A204.1 (cell line): ENCODE measurements around the gene RAD23B.

Source experiments
- FAIRE-seq: peaks from 2 replicates; lab custom pipeline; 2012; peaks lifted over from hg19 to GRCh38; lab: Jason Lieb, UNC

Gene RAD23B

GRCh38 chr9:107269254-107269653 is 13.8 kb upstream of the RAD23B start:
- no peak for FAIRE-seq

GRCh38 chr9:107269681-107270080 is 13.4 kb upstream of the RAD23B start:
- no peak for FAIRE-seq

- no peak for FAIRE-seq
Measured at GRCh38 chr9:107270082-107270481, 13.0 kb upstream of the RAD23B start.

GRCh38 chr9:107270580-107270979 is 12.5 kb upstream of the RAD23B start:
- FAIRE-seq = no peak

GRCh38 chr9:107273634-107274033 is 9.4 kb upstream of the RAD23B start:
- no peak for FAIRE-seq

DNA sequence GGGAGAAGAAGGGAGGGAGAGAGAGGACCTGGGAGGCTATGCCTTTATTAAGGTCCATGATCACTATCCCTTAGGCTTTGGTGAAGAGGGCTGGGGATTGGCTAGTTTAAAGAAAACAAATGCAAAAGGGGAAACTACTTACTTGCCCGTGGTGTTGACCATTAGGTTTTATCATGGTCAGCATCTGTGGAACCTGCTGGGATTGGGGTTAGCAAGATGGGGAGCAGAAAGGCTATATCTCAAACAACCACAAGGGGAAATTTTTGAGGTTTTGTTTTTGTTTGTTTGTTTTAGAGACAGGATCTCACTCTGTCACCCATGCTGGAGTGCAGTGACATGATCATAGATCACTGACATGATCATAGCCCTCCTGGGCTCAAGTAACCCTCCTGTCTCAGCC is 9.0 kb upstream of the RAD23B start:
- no peak for FAIRE-seq

DNA sequence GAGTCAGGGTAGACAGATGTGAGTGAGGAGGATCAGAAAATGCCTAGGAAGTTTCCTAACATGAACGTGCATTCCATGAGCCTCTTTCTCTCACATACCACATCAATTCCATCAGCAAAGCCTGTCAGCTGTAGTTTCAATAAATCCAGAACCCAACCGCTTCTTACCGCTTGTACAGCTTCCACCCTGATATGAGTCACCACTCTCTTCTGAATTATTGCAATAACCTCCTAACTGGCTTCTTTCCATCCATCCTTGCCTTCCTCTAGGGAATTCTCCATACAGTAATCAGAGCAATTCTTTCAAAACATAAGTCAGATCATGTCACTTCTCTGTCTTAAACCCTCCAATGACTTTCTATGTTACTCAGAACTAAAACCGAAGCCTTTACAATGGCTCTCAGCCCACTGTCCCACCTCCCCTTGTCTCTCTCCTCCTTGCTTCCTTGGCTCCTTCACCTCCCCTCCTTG is 8.1 kb upstream of the RAD23B start:
- FAIRE-seq = no peak

DNA sequence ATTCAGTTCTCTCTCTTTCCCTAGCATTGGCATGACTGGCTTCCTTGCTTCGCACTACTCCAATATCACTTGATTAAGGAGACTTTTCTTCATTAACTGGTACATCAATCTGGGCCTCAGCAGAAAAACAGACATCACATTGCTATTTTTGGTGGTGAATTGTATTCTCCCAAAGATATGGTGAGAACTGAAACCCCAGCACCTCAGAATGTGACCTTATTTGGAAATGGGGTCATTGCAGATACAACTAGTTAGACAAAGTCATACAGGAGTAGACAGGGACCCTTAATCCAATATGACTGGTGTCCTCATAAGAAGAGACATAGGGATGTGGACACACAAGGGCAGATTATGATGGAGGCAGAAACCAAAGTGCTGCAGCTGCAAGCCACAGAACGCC is 7.5 kb upstream of the RAD23B start:
- FAIRE-seq = no peak

GRCh38 chr9:107276966-107277710 is 5.9 kb upstream of the RAD23B start:
- FAIRE-seq = no peak

DNA sequence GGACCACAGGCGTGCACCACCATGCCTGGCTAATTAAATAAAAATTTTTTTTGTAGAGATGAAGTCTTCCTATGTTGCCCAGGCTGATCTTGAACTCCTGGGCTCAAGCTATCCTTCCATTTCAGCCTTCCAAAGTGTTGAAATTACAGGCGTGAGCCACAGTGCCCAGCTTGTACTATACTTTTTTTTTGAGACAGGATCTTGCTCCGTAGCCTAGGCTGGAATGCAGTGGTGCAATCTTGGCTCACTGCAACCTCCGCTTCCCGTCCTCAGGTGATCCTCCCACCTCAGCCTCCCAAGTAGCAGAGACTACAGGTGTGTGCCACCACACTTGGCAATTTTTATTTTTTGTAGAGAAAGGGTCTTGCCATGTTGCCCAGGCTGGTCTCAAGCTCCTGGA is 5.3 kb upstream of the RAD23B start:
- no peak for FAIRE-seq

DNA sequence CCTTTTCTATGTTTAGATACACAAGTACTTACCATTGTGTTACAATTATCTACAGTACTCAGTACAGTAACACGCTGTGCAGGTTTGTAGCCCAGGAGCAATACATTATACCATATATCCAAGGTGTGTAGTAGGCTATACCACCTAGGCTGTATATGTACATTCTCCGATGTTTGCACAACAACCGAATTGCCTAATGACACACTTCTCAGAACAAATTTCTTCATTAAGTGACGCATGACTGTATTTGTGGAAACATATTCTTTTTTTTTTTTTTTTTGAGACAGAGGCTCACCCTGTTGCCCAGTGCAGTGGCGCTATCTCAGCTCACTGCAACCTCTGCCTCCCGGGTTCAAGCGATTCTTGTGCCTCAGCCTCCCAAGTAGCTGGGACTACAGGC is 4.0 kb upstream of the RAD23B start:
- no peak for FAIRE-seq

GRCh38 chr9:107280543-107280942 is 2.5 kb upstream of the RAD23B start:
- no peak for FAIRE-seq

DNA sequence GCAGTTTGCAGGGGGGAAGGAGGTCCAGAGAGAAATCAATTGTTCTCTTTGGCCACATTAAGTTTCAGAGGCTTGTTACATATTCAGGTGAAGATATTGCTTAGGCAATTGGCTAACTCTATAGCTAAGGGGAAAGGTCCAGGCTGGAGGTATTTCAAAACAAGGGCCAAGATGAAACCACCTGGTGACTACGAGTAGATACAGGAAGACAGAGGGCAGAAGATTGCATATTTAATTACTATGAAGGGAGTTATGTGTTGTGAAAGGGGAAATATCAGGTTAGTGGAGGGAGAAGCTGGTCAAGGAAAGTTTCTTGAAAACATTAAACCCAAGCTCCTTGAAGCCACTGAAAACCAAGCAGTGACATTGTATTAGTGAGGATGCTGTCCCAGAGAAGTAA is 1.9 kb upstream of the RAD23B start:
- FAIRE-seq = no peak

- no peak for FAIRE-seq
Measured at GRCh38 chr9:107281922-107282667, 984 bp upstream of the RAD23B start.

DNA sequence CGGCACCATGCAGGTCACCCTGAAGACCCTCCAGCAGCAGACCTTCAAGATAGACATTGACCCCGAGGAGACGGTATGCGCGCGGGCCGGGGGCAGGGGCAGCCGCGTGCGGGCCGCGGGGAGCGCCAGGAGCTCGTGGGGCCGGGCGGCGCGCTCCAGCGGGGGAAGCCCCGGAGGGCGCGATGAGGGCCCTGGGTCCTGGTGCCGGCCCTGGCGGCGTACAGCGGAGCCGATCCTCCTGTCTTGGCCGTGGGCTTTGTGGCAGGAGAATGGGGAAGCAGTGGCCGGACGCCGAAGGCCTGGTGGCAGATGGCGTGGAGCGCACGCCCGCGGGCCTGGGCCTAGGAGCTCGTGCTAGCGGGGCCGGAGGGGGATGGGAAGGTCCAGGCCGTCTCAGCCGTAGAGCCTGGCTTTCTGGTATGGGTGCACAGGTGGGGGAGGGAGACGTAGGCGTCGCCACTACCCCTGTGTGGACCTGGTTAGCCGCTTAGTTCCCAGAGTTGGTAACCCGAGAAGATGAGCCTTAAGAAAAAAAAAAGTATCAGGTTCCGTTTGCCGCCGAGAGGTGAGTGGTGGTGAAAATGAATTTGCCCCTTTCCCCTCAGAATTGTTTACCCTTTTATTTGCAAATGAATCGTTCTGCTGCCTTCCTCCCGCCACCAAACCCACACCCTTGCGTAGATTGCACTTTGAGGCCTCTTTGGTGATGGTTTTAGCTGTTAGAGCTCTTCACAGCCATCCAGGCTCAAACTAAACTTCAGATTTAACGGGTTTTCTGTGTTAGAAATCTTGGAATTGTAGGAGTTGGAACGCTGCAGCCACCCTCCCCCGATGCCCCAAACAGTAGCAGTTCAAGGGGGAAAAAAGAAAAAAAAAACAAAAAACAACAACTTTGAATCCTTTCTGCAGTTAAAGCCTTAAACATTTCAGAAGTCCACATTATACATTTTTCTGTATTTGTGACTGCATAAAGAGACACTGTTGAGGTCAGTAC is 841 bp downstream of the RAD23B start:
- FAIRE-seq = no peak

DNA sequence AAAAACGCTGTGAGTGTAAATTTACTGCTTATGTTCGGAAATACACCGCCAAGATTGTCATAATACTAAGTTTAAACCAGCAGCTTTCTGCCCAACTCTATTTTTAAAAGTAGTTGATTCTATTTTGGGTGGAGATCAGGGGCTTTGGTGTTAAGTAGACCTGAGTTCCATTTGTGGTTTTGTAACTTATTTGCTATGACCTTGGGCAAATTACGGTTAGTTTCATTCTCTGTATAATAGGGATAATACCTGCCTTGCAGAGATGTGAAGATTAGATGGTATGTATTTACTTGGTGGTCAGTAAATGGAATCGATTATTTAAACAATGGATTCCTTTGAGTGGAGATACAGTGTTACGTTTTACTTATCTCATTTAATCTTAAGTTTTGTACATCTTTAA is 1.6 kb downstream of the RAD23B start:
- FAIRE-seq = no peak

DNA sequence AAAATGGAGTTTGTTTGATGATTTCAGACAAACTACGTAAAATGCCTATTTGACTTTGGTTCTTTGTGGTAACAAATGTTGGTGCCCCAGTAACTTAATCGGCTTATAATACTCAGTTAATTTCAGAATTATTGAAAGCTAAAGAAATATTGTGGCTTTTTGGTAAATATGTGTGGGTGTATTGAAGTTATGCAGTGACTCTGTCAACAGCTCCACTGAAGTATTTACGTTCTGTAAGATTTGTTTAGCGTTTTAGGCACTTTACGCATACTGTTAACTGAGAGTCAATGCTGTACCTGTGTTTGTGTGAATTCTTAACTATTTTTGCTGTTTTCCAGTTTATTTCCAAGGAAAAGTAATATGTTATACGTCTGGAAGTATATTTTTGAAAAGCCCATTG is 2.2 kb downstream of the RAD23B start:
- no peak for FAIRE-seq

DNA sequence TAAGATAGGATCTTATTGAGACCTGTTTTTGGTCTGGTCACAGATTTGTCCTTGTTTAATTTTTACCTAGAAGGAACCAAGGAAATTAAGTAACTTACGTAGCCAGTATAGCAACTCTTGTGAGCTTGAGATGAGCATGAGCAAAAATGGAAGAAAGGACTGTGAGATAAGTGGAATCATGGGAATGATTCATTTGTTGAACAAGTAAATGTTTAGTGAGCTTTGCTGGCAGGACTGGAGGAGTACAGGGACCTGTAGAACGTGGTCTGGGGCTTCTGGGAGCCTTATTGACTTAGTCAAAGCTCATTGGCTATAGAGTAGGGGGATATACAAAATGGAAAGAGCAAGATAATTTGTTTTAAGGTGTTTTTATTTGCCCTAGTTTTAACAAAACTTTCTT is 3.0 kb downstream of the RAD23B start:
- FAIRE-seq = no peak

- no peak for FAIRE-seq
Measured at GRCh38 chr9:107288701-107289100, 5.6 kb downstream of the RAD23B start.

DNA sequence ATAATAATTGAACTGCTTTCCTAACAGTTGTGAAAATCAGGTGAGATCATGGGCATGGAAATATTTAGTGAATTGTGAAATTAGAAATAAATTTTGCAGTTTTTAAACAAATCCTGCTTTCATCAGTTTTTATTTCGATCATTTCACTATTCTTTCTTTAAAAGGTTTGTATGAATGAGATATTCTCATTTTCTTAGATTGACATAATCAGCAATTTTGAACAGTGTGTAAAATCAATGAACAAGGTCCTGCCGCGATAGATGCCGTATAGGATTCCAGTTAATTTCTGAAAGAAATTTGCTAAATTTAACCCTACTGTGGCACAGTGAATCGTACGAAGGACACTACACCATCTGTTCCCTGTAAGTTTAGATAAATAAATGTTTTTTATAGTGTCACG is 7.5 kb downstream of the RAD23B start:
- FAIRE-seq = no peak

GRCh38 chr9:107292821-107293542 is 9.9 kb downstream of the RAD23B start:
- FAIRE-seq = no peak

- FAIRE-seq = no peak
Measured at GRCh38 chr9:107293543-107294085, 10.5 kb downstream of the RAD23B start.
